GM19328 (cell line): Measurements from ENCODE around the gene MMRN1.

Experiments used
- ATAC-seq: cut with Tn5 transposase; IDR thresholded peaks from one replicate; pipeline ENCODE4 v1.9.1; 2021; ENCODE audit warnings: mild to moderate bottlenecking, moderate library complexity; ENCODE audit not compliant: unreplicated experiment

The MMRN1 gene

GRCh38 chr4:89906777-89907521 lies 12.3 kb downstream of the MMRN1 start:
- ATAC-seq = no peak

GRCh38 chr4:89909889-89910288 lies 15.2 kb downstream of the MMRN1 start:
- ATAC-seq = no peak

GRCh38 chr4:89913623-89914022 lies 19.0 kb downstream of the MMRN1 start:
- ATAC-seq = no peak

- ATAC-seq = no peak
These were observed 20.2 kb downstream of the MMRN1 start for GRCh38 chr4:89914609-89915550.

- ATAC-seq = no peak
These were observed 21.3 kb downstream of the MMRN1 start for GRCh38 chr4:89915937-89916336.

- no peak for ATAC-seq
These were observed 28.3 kb downstream of the MMRN1 start for GRCh38 chr4:89922848-89923416.

GRCh38 chr4:89928838-89929237 lies 34.2 kb downstream of the MMRN1 start:
- no peak for ATAC-seq

GRCh38 chr4:89929425-89930159 lies 34.9 kb downstream of the MMRN1 start:
- ATAC-seq = peak; percentile 66

GRCh38 chr4:89939546-89939945 lies 44.9 kb downstream of the MMRN1 start:
- no peak for ATAC-seq

- ATAC-seq = no peak
These were observed 45.3 kb downstream of the MMRN1 start for GRCh38 chr4:89939994-89940393.

GRCh38 chr4:89942811-89943210 lies 48.2 kb downstream of the MMRN1 start:
- no peak for ATAC-seq

- ATAC-seq = no peak
These were observed 55.2 kb downstream of the MMRN1 start for GRCh38 chr4:89949782-89950387.

- no peak for ATAC-seq
These were observed 57.8 kb downstream of the MMRN1 start for GRCh38 chr4:89952458-89952857.

- no peak for ATAC-seq
These were observed 60.4 kb downstream of the MMRN1 start for GRCh38 chr4:89954906-89955695.

GRCh38 chr4:89957046-89957926 lies 62.6 kb downstream of the MMRN1 start:
- ATAC-seq = no peak

- no peak for ATAC-seq
These were observed 87.2 kb downstream of the MMRN1 start for GRCh38 chr4:89981789-89982334.

- ATAC-seq = no peak
These were observed 93.6 kb downstream of the MMRN1 start for GRCh38 chr4:89988268-89988667.

- no peak for ATAC-seq
These were observed 98.1 kb downstream of the MMRN1 start for GRCh38 chr4:89992744-89993143.
